Lung (tissue), 16 donors: ENCODE data around the gene TMPRSS11E. TPM values are rescaled to one million over a fixed set of nuclear protein-coding genes. Genes with fewer than 3 reads are reported as not detected.

Experiments used
- ATAC-seq: fragments of 200-7000 bp; cut with Tn5 transposase; one replicate; pipeline ENCODE4 v1.9.1; 2020; ENCODE audit warnings: moderate number of reproducible peaks; ENCODE audit not compliant: insufficient read depth, low FRiP score
- DNase-seq, 3 donors: peaks; one replicate each; pipeline ENCODE4 v3.0.0-alpha.2; 2013 to 2017
- H3K27ac ChIP-seq, 2 donors: one replicate each; pipeline ENCODE4 v1.5.1; 2013; ENCODE audit warnings: mild to moderate bottlenecking in 2 of 2, moderate library complexity in 2 of 2, control low read depth in 1 of 2, inconsistent platforms in 1 of 2, low read depth in 1 of 2, low read length in 1 of 2
- H3K27me3 ChIP-seq, 3 donors: one replicate each; pipeline ENCODE4 v1.5.1; 2013; ENCODE audit warnings: low read length in 2 of 3; ENCODE audit not compliant: control insufficient read depth in 3 of 3, insufficient read depth in 3 of 3
- H3K36me3 ChIP-seq, 4 donors: one replicate each; pipeline ENCODE4 v1.5.1; 2013; ENCODE audit warnings: low read length in 4 of 4, mild to moderate bottlenecking in 1 of 4, moderate library complexity in 1 of 4; ENCODE audit not compliant: control insufficient read depth in 4 of 4, insufficient read depth in 4 of 4
- H3K4me1 ChIP-seq, 5 donors: one replicate each; pipeline ENCODE4 v1.5.1; 2013; ENCODE audit warnings: low read length in 5 of 5, mild to moderate bottlenecking in 2 of 5, moderate library complexity in 1 of 5; ENCODE audit not compliant: control insufficient read depth in 5 of 5, insufficient read depth in 5 of 5
- H3K4me3 ChIP-seq: one replicate; pipeline ENCODE4 v1.5.1; 2013; ENCODE audit warnings: mild to moderate bottlenecking, control low read depth, moderate library complexity
- H3K9ac ChIP-seq, 2 donors: one replicate each; pipeline ENCODE4 v1.5.1; 2013; ENCODE audit warnings: low read length in 2 of 2, control low read depth in 1 of 2; ENCODE audit not compliant: insufficient read depth in 1 of 2
- H3K9me3 ChIP-seq, 4 donors: one replicate each; pipeline ENCODE4 v1.5.1; 2013; ENCODE audit warnings: low read length in 3 of 4, mild to moderate bottlenecking in 1 of 4, moderate library complexity in 1 of 4; ENCODE audit not compliant: control insufficient read depth in 4 of 4, insufficient read depth in 3 of 4
- WGBS, 2 donors: extraction: QIAGEN DNeasy Blood & Tissue Kit; methylation state at CpG; one replicate each; pipeline ENCODE4 v1.1.7; 2013; 5-methylcytosine and 5-hydroxymethylcytosine counted together
- long read RNA-seq, 5 donors: transcript quantifications; one replicate each; lab custom pipeline, GENCODE V29; 2026
- polyA plus RNA-seq, 2 donors: library from polyadenylated mRNA; stranded (reverse); fragments of 200-250 nt; gene quantifications; one replicate each; pipeline ENCODE4 v1.2.1, GENCODE V29; 2013
- total RNA-seq, 2 donors: library from RNA; depleted of rRNA in 1 of 2; stranded (reverse); fragments of >200 nt in 1 of 2; gene quantifications; one replicate each; pipeline ENCODE4 v1.2.1, GENCODE V29; 2014 to 2021
- TF ChIP-seq, protein P1 (sequence below): IDR thresholded peaks from 2 replicates; pipeline ENCODE4 v1.5.1; 2012; ENCODE audit warnings: mild to moderate bottlenecking; ENCODE audit errors: control extremely low read depth, extremely low read depth
- donor health status: control.
- donor health status: control.
- donor health status: Bipolar disorder and iron deficiency.
- donor health status: healthy.
- donor health status: DM: yes; HTN: yes; CAD: no.

Gene TMPRSS11E, protein sequence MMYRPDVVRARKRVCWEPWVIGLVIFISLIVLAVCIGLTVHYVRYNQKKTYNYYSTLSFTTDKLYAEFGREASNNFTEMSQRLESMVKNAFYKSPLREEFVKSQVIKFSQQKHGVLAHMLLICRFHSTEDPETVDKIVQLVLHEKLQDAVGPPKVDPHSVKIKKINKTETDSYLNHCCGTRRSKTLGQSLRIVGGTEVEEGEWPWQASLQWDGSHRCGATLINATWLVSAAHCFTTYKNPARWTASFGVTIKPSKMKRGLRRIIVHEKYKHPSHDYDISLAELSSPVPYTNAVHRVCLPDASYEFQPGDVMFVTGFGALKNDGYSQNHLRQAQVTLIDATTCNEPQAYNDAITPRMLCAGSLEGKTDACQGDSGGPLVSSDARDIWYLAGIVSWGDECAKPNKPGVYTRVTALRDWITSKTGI
- not detected for total RNA-seq
- polyA plus RNA-seq, result under 1 TPM; 0.03 to 0.12 TPM
- long read RNA-seq, donor 1, result 0 reads
- long read RNA-seq, donor 2, result 0 reads
- long read RNA-seq, donor 3, result 0 reads
- long read RNA-seq, donor 4, result 0 reads
- long read RNA-seq, donor 5, result 0 reads

DNA sequence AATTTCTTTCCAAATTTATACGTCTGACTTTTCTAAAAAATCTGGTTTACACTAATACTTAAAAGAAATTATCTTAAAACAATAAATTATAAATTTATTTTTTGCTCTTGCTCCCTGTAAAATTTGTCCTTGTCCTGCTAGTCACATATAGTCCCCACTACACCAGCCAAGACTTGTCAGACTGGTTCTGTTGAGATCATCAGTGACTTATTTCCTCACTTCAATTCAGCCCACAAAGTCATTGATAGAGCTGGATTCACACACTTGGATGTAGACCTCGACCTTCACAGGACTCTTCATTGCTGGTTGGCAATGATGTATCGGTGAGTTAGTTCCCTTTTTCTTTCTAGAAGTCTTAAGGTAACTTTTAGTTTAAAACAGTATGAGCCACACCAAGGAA lies at the start of gene TMPRSS11E:
TSS of gene TMPRSS11E (plus strand) at position 263 of the 400 bp plus-strand sequence. CDS start at position 313, 50 bp downstream.
- Histone ChIP-seq H3K9ac (no peak within 1 kb of the TSS), H3K27me3 (no peaks in the 10 kb centered on the region), H3K4me3 (no peak within 1 kb of the TSS), H3K4me1 (peaks cover 0 to 1% (median 0%) of the 10 kb centered on the region in 5 donors), H3K36me3 (no peaks in the 10 kb centered on the region), H3K9me3 (no peaks in the 10 kb centered on the region), H3K27ac (no peak within 1 kb of the TSS)
- ATAC-seq, result no peak
- TF ChIP-seq, protein P1, sequence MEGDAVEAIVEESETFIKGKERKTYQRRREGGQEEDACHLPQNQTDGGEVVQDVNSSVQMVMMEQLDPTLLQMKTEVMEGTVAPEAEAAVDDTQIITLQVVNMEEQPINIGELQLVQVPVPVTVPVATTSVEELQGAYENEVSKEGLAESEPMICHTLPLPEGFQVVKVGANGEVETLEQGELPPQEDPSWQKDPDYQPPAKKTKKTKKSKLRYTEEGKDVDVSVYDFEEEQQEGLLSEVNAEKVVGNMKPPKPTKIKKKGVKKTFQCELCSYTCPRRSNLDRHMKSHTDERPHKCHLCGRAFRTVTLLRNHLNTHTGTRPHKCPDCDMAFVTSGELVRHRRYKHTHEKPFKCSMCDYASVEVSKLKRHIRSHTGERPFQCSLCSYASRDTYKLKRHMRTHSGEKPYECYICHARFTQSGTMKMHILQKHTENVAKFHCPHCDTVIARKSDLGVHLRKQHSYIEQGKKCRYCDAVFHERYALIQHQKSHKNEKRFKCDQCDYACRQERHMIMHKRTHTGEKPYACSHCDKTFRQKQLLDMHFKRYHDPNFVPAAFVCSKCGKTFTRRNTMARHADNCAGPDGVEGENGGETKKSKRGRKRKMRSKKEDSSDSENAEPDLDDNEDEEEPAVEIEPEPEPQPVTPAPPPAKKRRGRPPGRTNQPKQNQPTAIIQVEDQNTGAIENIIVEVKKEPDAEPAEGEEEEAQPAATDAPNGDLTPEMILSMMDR, result no peak
- 66 to 74% methylated on average over 3 of the region's 3 CpGs for WGBS, 2 donors
- peak in 2 of 3 donors; percentile 6 to 46 for DNase-seq

DNA sequence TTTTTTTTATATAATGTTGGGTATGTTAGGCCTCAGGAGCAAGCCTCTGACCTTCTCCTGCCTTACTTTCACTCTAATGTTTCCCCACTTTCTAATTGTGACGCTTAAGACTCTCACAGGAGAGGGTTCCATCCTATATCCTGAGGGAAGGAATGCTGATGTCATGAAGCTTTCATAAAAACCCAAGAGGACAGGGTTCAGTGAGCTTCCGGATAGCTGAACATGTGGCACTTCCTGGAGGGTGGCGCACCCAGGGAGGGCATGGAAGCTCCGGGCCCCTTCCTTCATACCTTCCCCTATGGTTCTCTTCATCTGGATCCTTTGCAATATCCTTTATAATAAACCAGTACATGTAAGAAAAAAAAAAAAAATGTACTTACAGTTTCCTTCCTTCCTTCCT lies 48.0 kb upstream of the TMPRSS11E start:
- no peak overlapping the region for H3K4me3 ChIP-seq
- no peaks in the 10 kb centered on the region for H3K4me1 ChIP-seq
- TF ChIP-seq, protein P1, result no peak
- no peak for ATAC-seq
- H3K27me3 ChIP-seq, result no peaks in the 10 kb centered on the region
- 90 to 95% methylated on average over 4 of the region's 4 CpGs for WGBS, 2 donors
- no peak for DNase-seq
- H3K27ac ChIP-seq, result no peak overlapping the region
- H3K36me3 ChIP-seq, result no peaks in the 10 kb centered on the region
- H3K9ac ChIP-seq, result no peak overlapping the region
- H3K9me3 ChIP-seq, result no peaks in the 10 kb centered on the region

DNA sequence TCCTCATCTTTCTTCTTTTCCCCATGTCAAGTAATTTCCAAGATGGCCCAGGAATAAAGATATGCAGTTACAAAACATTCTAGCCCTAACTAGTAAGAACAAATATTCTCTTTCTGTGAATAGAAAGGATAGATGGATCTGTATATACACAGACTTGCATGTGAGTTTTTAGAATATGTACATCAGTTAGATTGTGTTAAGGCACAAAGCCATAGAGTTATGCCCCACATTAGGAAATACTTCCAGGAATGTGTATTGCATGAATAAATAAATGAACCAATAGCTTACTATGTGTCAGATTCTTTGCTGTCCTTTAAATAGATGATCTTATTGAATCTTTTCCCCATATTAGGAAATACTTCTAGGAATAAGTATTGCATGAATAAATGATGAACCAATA lies 46.0 kb upstream of the TMPRSS11E start:
- Histone ChIP-seq H3K9me3 (no peaks in the 10 kb centered on the region), H3K27ac (no peak overlapping the region), H3K4me1 (no peaks in the 10 kb centered on the region), H3K9ac (no peak overlapping the region), H3K36me3 (no peaks in the 10 kb centered on the region), H3K27me3 (no peaks in the 10 kb centered on the region), H3K4me3 (no peak overlapping the region)
- ATAC-seq (no peak), DNase-seq (no peak)
- TF ChIP-seq, protein P1, result no peak
